Measurements from ENCODE around the gene LRRK1. TPM values are rescaled to one million over a fixed set of nuclear protein-coding genes. Genes with fewer than 3 reads are reported as not detected.

The LRRK1 gene
- total RNA-seq, 1 donor from 2014 or later, result 2.4 TPM

DNA sequence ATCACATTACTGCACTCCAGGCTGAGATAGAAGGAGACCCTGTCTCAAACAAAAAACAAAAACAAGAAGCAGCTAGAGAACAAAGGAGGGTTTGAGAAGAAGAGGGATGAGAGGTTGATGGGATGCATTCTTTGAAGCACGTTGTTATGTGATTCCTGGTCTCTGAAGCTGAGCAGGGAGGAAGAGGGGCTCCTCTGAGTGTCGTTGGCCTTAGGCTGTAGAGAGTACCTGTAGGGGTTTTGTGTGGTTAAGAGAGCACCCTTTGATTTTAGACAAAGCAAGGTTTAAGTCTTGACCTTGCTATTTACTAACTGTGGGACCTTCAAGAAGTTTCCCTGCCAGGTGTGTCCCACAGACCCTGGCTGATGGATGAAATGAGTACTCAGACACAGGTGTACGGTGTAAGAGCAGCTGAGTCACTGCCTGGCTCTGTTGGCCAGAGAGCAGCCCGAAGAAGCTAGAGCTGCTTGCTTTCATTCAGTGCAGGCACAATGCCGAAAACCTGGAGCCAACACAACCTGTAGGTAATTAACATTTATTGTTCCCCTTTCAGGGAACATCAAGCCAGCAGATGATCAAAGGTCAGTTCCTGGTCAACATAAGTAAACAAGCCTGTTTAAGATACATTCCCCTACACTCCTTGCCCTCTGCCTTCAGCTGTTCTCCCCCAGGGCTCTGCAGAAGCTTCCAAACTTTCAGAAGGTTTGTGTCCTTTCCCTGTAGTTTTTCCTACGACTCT lies 67.2 kb downstream of the LRRK1 start:
- H3K36me3 Mint-ChIP-seq (ENCODE audit: low read depth), result no peaks in the 10 kb centered on the region
- H3K4me1 Mint-ChIP-seq (ENCODE audit: low read depth), result no peaks in the 10 kb centered on the region
- H3K27ac Mint-ChIP-seq, result no peak overlapping the region
- intact Hi-C loops (cut with micrococcal nuclease), result no loop called here
- H3K9me3 Mint-ChIP-seq, result no peaks in the 10 kb centered on the region
- no peak for DNase-seq (ENCODE audit: low spot score)
- peaks cover 36% of the 10 kb centered on the region for H3K27me3 Mint-ChIP-seq (ENCODE audit: low read depth)
- no peak overlapping the region for H3K4me3 Mint-ChIP-seq (ENCODE audit: low read depth)

DNA sequence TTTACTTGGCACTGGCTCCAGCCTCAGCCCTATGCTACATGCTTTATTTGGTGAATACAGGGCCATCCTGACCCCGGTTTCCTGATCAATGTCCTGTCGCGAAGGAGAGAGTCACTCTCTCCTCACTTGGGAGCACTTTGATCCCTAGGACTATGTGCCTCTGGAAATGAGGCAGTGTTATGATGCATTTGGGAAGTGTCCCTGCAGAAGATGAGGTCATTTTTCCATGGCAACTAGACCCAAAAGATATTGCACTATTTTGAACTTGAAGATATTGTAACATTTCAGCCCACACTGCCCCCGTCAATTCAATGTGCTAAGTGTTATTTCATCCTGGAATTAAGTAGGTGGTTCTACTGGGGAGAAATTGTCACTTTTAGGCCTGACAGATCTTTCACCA lies 68.0 kb downstream of the LRRK1 start:
- Mint-ChIP-seq H3K4me1 (ENCODE audit: low read depth) (no peaks in the 10 kb centered on the region), H3K4me3 (ENCODE audit: low read depth) (no peak overlapping the region), H3K27ac (no peak overlapping the region), H3K9me3 (no peaks in the 10 kb centered on the region), H3K27me3 (ENCODE audit: low read depth) (peaks cover 36% of the 10 kb centered on the region), H3K36me3 (ENCODE audit: low read depth) (no peaks in the 10 kb centered on the region)
- no peak for DNase-seq (ENCODE audit: low spot score)
- intact Hi-C loops (cut with micrococcal nuclease), result no loop called here

DNA sequence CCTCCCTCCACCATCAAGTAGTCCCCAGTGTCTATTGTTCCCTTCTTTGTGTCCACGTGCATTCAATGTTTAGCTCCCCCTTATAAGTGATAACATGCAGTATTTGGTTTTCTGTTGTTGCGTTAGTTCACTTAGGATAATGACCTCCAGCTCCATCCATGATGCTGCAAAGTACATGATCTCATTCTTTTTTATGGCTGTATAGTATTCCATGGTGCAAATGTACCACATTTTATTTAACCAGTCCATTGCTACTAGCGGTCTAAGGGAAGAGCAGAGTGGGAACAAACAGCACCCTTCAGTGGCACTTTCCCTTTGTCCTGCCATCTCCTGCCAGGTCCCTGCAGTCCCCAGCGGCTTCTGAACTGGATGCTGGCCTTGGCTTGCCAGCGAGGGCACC lies 69.1 kb downstream of the LRRK1 start:
- H3K4me3 Mint-ChIP-seq (ENCODE audit: low read depth), result no peak overlapping the region
- peaks cover 36% of the 10 kb centered on the region for H3K27me3 Mint-ChIP-seq (ENCODE audit: low read depth)
- no peaks in the 10 kb centered on the region for H3K4me1 Mint-ChIP-seq (ENCODE audit: low read depth)
- no peaks in the 10 kb centered on the region for H3K36me3 Mint-ChIP-seq (ENCODE audit: low read depth)
- no peak overlapping the region for H3K27ac Mint-ChIP-seq
- no peak for DNase-seq (ENCODE audit: low spot score)
- intact Hi-C loops (cut with micrococcal nuclease), result no loop called here
- H3K9me3 Mint-ChIP-seq, result no peaks in the 10 kb centered on the region

DNA sequence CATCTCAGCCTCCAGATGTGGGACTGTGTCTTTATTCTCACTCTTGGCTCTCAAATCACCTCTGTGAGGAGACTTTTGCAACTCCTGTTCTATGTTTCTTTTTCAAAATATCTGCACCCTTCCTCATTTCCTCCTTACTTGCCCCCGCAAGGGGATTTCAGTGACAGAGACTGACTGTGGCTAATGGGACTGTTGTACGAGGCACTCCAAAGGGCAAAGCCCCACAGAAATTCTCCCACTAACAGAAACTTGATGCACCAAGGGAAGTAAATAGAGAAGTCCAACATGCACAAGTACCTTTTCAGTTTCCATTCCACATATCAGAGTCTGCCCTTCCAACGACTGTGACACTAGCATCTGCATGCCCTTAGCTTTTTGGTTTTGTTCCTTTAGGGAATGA lies 69.7 kb downstream of the LRRK1 start:
- no peak overlapping the region for H3K4me3 Mint-ChIP-seq (ENCODE audit: low read depth)

DNA sequence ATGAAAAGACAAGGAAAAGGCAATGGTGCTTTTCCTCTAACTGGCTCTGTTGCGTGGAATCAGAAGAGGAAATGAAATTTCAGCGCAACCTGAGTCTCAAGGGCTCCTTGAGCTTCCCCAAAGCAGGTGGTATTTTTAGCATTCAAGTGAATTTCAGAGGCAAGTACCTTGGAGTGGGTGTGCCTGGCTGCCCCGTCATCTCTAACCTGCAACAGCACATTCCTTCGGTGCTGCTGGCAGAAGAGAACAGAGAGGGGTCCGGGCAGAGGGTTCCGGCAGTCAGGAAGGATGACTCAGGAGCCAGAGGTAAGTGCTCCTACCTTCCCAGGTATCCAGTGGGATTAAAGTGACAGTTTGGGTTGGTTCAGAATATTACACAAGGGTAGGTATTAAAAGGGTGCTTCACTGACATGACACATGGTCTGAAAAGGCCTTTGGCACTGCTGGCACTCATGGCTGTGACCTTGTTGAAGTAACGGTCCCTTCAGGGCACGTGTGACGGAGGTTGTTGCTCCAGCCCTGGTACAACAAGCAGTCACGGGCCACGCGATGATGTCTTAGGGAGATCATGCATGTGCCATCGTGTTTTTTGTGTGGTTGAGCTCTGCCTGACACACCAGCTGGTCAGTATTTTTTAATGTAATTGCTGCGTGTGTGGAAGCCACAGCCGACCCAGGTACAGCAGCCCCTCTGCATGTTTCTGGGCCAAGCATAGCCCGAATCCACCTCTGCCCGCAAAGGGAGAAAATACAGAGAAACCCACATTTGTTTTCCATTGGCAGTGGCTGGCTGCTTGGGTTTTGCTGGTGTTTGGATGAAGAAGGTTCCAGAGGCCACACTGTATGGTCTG lies 75.7 kb downstream of the LRRK1 start:
- Mint-ChIP-seq H3K4me3 (ENCODE audit: low read depth) (no peak overlapping the region), H3K9me3 (no peaks in the 10 kb centered on the region), H3K27me3 (ENCODE audit: low read depth) (peaks cover 26% of the 10 kb centered on the region), H3K4me1 (ENCODE audit: low read depth) (no peaks in the 10 kb centered on the region), H3K36me3 (ENCODE audit: low read depth) (no peaks in the 10 kb centered on the region), H3K27ac (no peak overlapping the region)
- DNase-seq (ENCODE audit: low spot score), result no peak
- intact Hi-C loops (cut with micrococcal nuclease), result no loop called here

More for the DNA sequence above, 69.7 kb downstream of the LRRK1 start:
- DNase-seq (ENCODE audit: low spot score), result no peak
- no peaks in the 10 kb centered on the region for H3K9me3 Mint-ChIP-seq
- H3K27me3 Mint-ChIP-seq (ENCODE audit: low read depth), result peaks cover 36% of the 10 kb centered on the region
- H3K27ac Mint-ChIP-seq, result no peak overlapping the region
- no peaks in the 10 kb centered on the region for H3K36me3 Mint-ChIP-seq (ENCODE audit: low read depth)
- intact Hi-C loops (cut with micrococcal nuclease), result no loop called here
- no peaks in the 10 kb centered on the region for H3K4me1 Mint-ChIP-seq (ENCODE audit: low read depth)

DNA sequence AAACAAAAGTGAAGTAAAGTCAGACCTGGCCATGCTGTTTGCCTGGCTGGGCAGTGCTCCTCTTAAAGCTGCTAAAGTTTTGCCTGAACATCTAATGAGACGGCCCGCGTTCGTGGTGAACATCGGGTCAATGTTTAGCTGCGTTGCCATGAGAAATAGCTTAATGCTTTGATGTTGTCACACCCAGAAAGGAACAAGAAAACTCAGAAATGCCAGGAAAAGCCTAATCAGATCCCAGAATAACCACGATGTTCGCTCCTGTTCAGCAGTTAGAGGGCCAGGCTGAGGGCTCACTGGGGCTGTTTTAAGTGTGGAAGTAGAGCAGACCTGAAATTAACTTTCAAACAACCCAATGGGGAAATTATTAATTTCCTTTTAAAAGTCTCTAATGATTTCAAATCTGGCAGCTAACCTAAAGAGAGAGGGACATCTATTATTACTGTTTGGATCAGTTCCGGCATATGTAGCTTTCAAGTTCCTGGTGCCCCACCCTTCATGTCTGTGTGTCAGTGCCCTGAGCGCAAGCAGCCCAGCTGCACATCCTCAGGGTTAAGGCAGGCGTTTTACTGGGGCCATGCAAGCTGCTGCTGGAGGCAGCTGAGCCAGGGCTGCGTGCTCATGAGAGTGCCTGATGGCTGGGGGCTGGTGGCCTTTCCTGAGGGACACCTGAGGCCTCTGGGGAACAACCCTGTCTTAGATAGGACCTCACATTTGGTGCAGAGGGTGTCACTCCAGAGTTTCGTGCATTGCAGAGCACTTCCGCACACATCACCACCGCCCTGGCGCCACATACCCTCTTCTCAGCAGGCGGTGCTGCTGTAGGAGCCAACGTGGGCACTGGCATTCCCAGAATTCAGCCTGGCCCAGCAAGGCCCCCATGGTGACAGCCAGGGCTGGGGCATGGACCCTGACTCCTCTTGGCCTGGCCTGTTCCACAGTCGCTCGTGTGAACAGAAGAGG lies 76.6 kb downstream of the LRRK1 start:
- Mint-ChIP-seq H3K4me3 (ENCODE audit: low read depth) (no peak overlapping the region), H3K27ac (no peak overlapping the region), H3K27me3 (ENCODE audit: low read depth) (peaks cover 26% of the 10 kb centered on the region), H3K9me3 (no peaks in the 10 kb centered on the region), H3K4me1 (ENCODE audit: low read depth) (no peaks in the 10 kb centered on the region), H3K36me3 (ENCODE audit: low read depth) (no peaks in the 10 kb centered on the region)
- intact Hi-C loops (cut with micrococcal nuclease), result no loop called here
- no peak for DNase-seq (ENCODE audit: low spot score)

DNA sequence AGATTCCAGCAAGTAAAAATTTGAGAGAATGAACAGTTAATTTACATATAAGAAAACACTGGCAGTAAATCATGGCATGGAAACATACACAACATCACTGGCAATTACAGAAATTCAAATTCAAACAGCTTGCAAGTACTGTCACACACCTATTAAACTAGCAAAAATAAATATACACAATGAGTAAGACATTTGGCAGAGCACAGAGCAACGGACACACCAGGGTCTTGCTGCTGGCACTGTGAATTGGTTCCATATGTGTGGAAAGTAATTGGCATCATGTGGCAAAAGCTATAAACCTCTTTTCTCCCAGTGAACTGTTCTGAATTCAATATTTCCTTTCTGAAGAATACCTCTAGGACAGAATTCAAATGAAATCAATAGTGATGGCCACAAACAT lies 78.3 kb downstream of the LRRK1 start:
- no peaks in the 10 kb centered on the region for H3K36me3 Mint-ChIP-seq (ENCODE audit: low read depth)
- intact Hi-C loops (cut with micrococcal nuclease), result no loop called here
- no peaks in the 10 kb centered on the region for H3K4me1 Mint-ChIP-seq (ENCODE audit: low read depth)
- DNase-seq (ENCODE audit: low spot score), result no peak
- peaks cover 24% of the 10 kb centered on the region for H3K27me3 Mint-ChIP-seq (ENCODE audit: low read depth)
- no peaks in the 10 kb centered on the region for H3K9me3 Mint-ChIP-seq
- no peak overlapping the region for H3K4me3 Mint-ChIP-seq (ENCODE audit: low read depth)
- H3K27ac Mint-ChIP-seq, result no peak overlapping the region

DNA sequence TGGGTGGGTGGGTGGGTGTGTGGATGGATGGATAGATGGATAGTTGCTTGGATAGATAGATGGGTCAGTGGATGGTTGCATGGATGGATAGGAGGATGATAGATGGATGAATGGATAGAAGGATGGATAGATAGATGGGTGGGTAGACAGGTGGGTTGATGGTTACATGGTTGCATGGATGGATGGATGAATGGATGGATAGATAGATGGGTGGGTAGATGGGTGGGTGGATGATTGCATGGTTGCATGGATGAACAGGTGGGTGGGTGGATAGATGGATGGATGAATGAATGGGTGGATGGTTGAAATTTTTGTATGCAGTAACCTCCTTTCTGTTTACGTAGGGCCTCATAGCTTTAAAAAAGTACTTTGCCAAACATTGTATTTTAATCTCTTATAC lies 79.5 kb downstream of the LRRK1 start:
- Mint-ChIP-seq H3K4me3 (ENCODE audit: low read depth) (no peak overlapping the region), H3K36me3 (ENCODE audit: low read depth) (no peaks in the 10 kb centered on the region), H3K27me3 (ENCODE audit: low read depth) (peaks cover 29% of the 10 kb centered on the region), H3K27ac (no peak overlapping the region), H3K9me3 (no peaks in the 10 kb centered on the region), H3K4me1 (ENCODE audit: low read depth) (no peaks in the 10 kb centered on the region)
- intact Hi-C loops (cut with micrococcal nuclease), result no loop called here
- no peak for DNase-seq (ENCODE audit: low spot score)

DNA sequence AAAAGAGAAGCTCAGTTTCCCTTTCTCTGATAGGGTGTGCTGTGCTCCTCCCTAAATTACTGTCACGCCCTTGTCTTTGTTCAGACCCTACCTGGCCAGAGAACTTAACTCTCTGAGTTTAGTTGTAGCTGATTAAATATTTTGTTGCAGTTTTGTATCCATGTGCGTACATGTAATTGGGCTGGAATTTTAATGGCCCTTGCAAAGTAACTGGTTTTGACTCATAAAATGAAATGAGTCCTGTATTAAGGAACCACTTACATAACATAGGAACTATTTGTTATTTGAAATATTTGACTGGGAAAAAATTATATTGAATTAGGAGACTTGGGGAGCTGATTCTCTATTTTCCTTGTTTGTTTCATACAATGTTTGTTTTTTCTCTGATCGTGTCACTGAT lies 80.2 kb downstream of the LRRK1 start:
- Mint-ChIP-seq H3K4me1 (ENCODE audit: low read depth) (no peaks in the 10 kb centered on the region), H3K27ac (no peak overlapping the region), H3K4me3 (ENCODE audit: low read depth) (no peak overlapping the region), H3K27me3 (ENCODE audit: low read depth) (peaks cover 29% of the 10 kb centered on the region), H3K36me3 (ENCODE audit: low read depth) (no peaks in the 10 kb centered on the region), H3K9me3 (no peaks in the 10 kb centered on the region)
- no peak for DNase-seq (ENCODE audit: low spot score)
- intact Hi-C loops (cut with micrococcal nuclease), result no loop called here

DNA sequence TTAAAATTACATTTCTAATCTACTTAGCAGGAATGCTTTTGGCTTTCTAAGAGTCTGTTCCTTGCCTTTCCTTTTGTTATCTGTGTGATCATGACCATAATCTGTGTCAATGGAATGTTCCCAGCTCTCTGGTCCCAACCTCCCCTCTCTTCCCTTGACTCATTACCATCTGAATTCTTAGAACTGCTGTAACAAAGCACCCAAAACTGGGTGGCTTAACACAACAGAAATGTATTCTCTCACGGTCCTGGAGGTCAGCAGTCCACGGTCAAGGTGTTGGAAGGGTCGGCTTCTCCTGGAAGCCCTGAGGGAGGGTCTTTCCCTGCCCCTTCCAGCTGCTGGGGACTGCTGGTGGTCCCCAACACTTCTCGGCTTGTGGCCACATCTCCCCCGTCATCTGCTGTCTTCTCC lies 81.1 kb downstream of the LRRK1 start:
- H3K27me3 Mint-ChIP-seq (ENCODE audit: low read depth), result peaks cover 30% of the 10 kb centered on the region

DNA sequence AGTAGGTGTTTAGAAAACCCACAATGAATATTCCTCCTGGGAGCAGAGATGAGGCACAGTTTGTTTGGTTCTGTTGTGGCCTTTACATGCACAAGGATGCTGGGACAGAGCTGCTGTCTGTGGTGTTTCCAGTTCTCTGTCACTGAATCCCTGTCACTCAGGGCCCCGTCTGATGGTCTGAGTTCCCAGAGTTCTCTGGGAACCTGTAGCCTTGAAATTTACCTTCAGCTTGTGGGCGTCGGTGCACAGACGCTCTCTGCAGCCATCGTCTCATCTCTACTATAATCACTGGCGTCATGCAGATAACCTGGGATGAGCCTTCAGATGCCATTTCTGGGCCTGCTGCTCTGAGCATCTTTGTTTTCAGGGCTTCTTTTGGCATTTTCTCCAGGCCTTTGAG lies 81.9 kb downstream of the LRRK1 start:
- Mint-ChIP-seq H3K4me1 (ENCODE audit: low read depth) (no peaks in the 10 kb centered on the region), H3K27ac (no peak overlapping the region), H3K27me3 (ENCODE audit: low read depth) (peaks cover 33% of the 10 kb centered on the region), H3K36me3 (ENCODE audit: low read depth) (no peaks in the 10 kb centered on the region), H3K9me3 (no peaks in the 10 kb centered on the region), H3K4me3 (ENCODE audit: low read depth) (no peak overlapping the region)
- intact Hi-C loops (cut with micrococcal nuclease), result no loop called here
- DNase-seq (ENCODE audit: low spot score), result no peak

More for the DNA sequence above, 81.1 kb downstream of the LRRK1 start:
- no peak for DNase-seq (ENCODE audit: low spot score)
- intact Hi-C loops (cut with micrococcal nuclease), result no loop called here
- Mint-ChIP-seq H3K9me3 (no peaks in the 10 kb centered on the region), H3K36me3 (ENCODE audit: low read depth) (no peaks in the 10 kb centered on the region), H3K27ac (no peak overlapping the region), H3K4me1 (ENCODE audit: low read depth) (no peaks in the 10 kb centered on the region), H3K4me3 (ENCODE audit: low read depth) (no peak overlapping the region)

DNA sequence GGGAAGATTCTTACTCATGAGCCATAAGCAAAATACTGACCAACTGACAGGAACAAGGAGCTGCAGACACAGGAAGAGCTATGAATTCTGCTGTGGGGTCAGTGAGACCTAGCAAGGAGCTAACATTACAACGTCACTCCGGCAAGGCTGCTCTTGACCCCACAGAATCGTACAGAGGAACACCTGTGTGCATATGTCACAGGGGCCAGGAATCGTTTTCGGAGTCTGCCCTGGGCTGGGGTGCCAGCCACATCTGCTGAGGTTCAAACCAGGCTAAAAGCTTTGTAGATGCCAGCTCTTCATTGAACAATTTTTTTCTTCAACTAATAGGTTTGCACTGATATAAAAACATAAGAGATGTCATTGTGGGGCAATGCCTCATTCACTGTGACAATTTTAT lies 82.6 kb downstream of the LRRK1 start:
- H3K36me3 Mint-ChIP-seq (ENCODE audit: low read depth), result no peaks in the 10 kb centered on the region
- H3K27ac Mint-ChIP-seq, result no peak overlapping the region
- H3K9me3 Mint-ChIP-seq, result no peaks in the 10 kb centered on the region
- no peak for DNase-seq (ENCODE audit: low spot score)
- H3K4me1 Mint-ChIP-seq (ENCODE audit: low read depth), result no peaks in the 10 kb centered on the region
- peaks cover 31% of the 10 kb centered on the region for H3K27me3 Mint-ChIP-seq (ENCODE audit: low read depth)
- intact Hi-C loops (cut with micrococcal nuclease), result no loop called here
- H3K4me3 Mint-ChIP-seq (ENCODE audit: low read depth), result no peak overlapping the region
